H9 (cell line): Measurements from ENCODE around the gene TJP3. TPM values are rescaled to one million over a fixed set of nuclear protein-coding genes. Genes with fewer than 3 reads are reported as not detected.

Source experiments
- DNase-seq: peaks from one replicate; pipeline ENCODE4 v3.0.0-alpha.2; 2017
- H2AFZ ChIP-seq: one replicate; pipeline ENCODE4 v1.6.1; 2013; ENCODE audit warnings: mild to moderate bottlenecking, low read length, control low read depth, moderate library complexity
- H2AK5ac ChIP-seq: 2 replicates; pipeline ENCODE4 v1.6.1; 2013; ENCODE audit warnings: low read length, control low read depth, mixed read lengths; ENCODE audit not compliant: insufficient read length
- H2BK120ac ChIP-seq: one replicate; pipeline ENCODE4 v1.6.1; 2013; ENCODE audit warnings: low read depth, mild to moderate bottlenecking, low read length, control low read depth, inconsistent platforms; ENCODE audit not compliant: poor library complexity, severe bottlenecking
- H2BK12ac ChIP-seq: 2 replicates; pipeline ENCODE4 v1.6.1; 2013; ENCODE audit warnings: low read length, control low read depth, mixed read lengths, low read depth; ENCODE audit not compliant: insufficient read length
- H2BK15ac ChIP-seq: 2 replicates; pipeline ENCODE4 v1.6.1; 2013; ENCODE audit warnings: low read depth, low read length, control low read depth
- H2BK20ac ChIP-seq: one replicate; pipeline ENCODE4 v1.6.1; 2013; ENCODE audit warnings: low read depth, mild to moderate bottlenecking, low read length, control low read depth, inconsistent platforms; ENCODE audit not compliant: poor library complexity, severe bottlenecking
- H2BK5ac ChIP-seq: 2 replicates; pipeline ENCODE4 v1.6.1; 2013; ENCODE audit warnings: low read length, control low read depth, mixed read lengths; ENCODE audit not compliant: insufficient read length
- H3K14ac ChIP-seq: 2 replicates; pipeline ENCODE4 v1.6.1; 2013; ENCODE audit warnings: low read length, control low read depth; ENCODE audit not compliant: insufficient read depth
- H3K18ac ChIP-seq: 2 replicates; pipeline ENCODE4 v1.6.1; 2013; ENCODE audit warnings: low read depth, mild to moderate bottlenecking, mixed read lengths, low read length, control low read depth; ENCODE audit not compliant: insufficient read length
- H3K23ac ChIP-seq: 2 replicates; pipeline ENCODE4 v1.6.1; 2013; ENCODE audit warnings: low read length, control low read depth, mixed read lengths, low read depth; ENCODE audit not compliant: insufficient read length
- H3K23me2 ChIP-seq: 2 replicates; pipeline ENCODE4 v1.6.1; 2013; ENCODE audit warnings: low read depth, mild to moderate bottlenecking, mixed read lengths, low read length, control low read depth; ENCODE audit not compliant: insufficient read length, poor library complexity, severe bottlenecking
- H3K27ac ChIP-seq: 2 replicates; pipeline ENCODE4 v1.5.1; 2013; ENCODE audit warnings: low read length, control low read depth, mixed read lengths, low read depth; ENCODE audit not compliant: insufficient read length
- H3K27me3 ChIP-seq: 2 replicates; pipeline ENCODE4 v1.6.1; 2013; ENCODE audit warnings: low read length, control low read depth, inconsistent platforms; ENCODE audit not compliant: insufficient read depth
- H3K4ac ChIP-seq: 2 replicates; pipeline ENCODE4 v1.6.1; 2013; ENCODE audit warnings: low read depth, mild to moderate bottlenecking, control low read depth, inconsistent platforms, low read length, moderate library complexity
- H3K4me1 ChIP-seq: 2 replicates; pipeline ENCODE4 v1.6.1; 2013; ENCODE audit warnings: low read length, control low read depth, inconsistent platforms; ENCODE audit not compliant: insufficient read depth
- H3K4me2 ChIP-seq: 2 replicates; pipeline ENCODE4 v1.6.1; 2013; ENCODE audit warnings: low read length, control low read depth, mixed read lengths; ENCODE audit not compliant: insufficient read length, insufficient read depth
- H3K56ac ChIP-seq: 2 replicates; pipeline ENCODE4 v1.6.1; 2013; ENCODE audit warnings: low read depth, mild to moderate bottlenecking, mixed read lengths, low read length, control low read depth; ENCODE audit not compliant: insufficient read length
- H3K79me1 ChIP-seq: 2 replicates; pipeline ENCODE4 v1.6.1; 2013; ENCODE audit warnings: low read depth, mild to moderate bottlenecking, moderate library complexity, low read length, control low read depth, inconsistent platforms; ENCODE audit not compliant: insufficient read depth, poor library complexity, severe bottlenecking
- H3K79me2 ChIP-seq: 2 replicates; pipeline ENCODE4 v1.6.1; 2013; ENCODE audit warnings: low read length, control low read depth, inconsistent platforms; ENCODE audit not compliant: insufficient read depth
- H3K9ac ChIP-seq: 2 replicates; pipeline ENCODE4 v1.6.1; 2013; ENCODE audit warnings: low read length, control low read depth, mixed read lengths; ENCODE audit not compliant: insufficient read length; ENCODE audit errors: extremely low read depth
- H3K9me3 ChIP-seq: one replicate; pipeline ENCODE4 v1.6.1; 2013; ENCODE audit warnings: low read depth, low read length, inconsistent platforms; ENCODE audit not compliant: control insufficient read depth
- H3T11ph ChIP-seq: one replicate; pipeline ENCODE4 v1.6.1; 2013; ENCODE audit warnings: mild to moderate bottlenecking, low read length, control low read depth, inconsistent platforms
- H4K20me1 ChIP-seq: one replicate; pipeline ENCODE4 v1.6.1; 2013; ENCODE audit not compliant: control insufficient read depth, insufficient read length, insufficient read depth
- H4K5ac ChIP-seq: 2 replicates; pipeline ENCODE4 v1.6.1; 2013; ENCODE audit warnings: low read depth, mild to moderate bottlenecking, mixed read lengths, low read length, control low read depth; ENCODE audit not compliant: insufficient read length
- H4K8ac ChIP-seq: replicated peaks from 2 replicates; pipeline ENCODE4 v1.6.1; 2013; ENCODE audit warnings: low read length, control low read depth, mixed read lengths, low read depth; ENCODE audit not compliant: insufficient read length
- H4K91ac ChIP-seq: 2 replicates; pipeline ENCODE4 v1.6.1; 2013; ENCODE audit warnings: low read depth, mild to moderate bottlenecking, moderate library complexity, mixed read lengths, low read length, control low read depth; ENCODE audit not compliant: insufficient read length
- H3K27ac Mint-ChIP-seq, 3 experiments: 2 replicates in 2 of 3; 3 replicates in 1 of 3; pipeline ENCODE4 v1.8.0; 2020 to 2021; ENCODE audit warnings: mixed read lengths in 3 of 3, mild to moderate bottlenecking in 1 of 3, moderate library complexity in 1 of 3
- H3K27me3 Mint-ChIP-seq: 2 replicates; pipeline ENCODE4 v1.8.0; 2021; ENCODE audit warnings: low read depth, mild to moderate bottlenecking, moderate library complexity, mixed read lengths
- H3K36me3 Mint-ChIP-seq, 3 experiments: 2 replicates in 2 of 3; 3 replicates in 1 of 3; pipeline ENCODE4 v1.8.0; 2020 to 2021; ENCODE audit warnings: low read depth in 3 of 3, mixed read lengths in 3 of 3; ENCODE audit not compliant: insufficient read depth in 1 of 3
- H3K4me1 Mint-ChIP-seq, 2 experiments: 2 replicates each; pipeline ENCODE4 v1.8.0; 2020; ENCODE audit warnings: mixed read lengths in 2 of 2
- H3K4me3 Mint-ChIP-seq, 2 experiments: 2 replicates in 1 of 2; 3 replicates in 1 of 2; pipeline ENCODE4 v1.8.0; 2020 to 2021; ENCODE audit warnings: mild to moderate bottlenecking in 2 of 2, mixed read lengths in 2 of 2, moderate library complexity in 1 of 2
- H3K9me3 Mint-ChIP-seq, 2 experiments: 2 replicates in 1 of 2; 3 replicates in 1 of 2; pipeline ENCODE4 v1.8.0; 2020; ENCODE audit warnings: mild to moderate bottlenecking in 2 of 2, mixed read lengths in 2 of 2, moderate library complexity in 1 of 2
- WGBS: extraction: QIAGEN DNeasy Blood & Tissue Kit; methylation state at CpG from one replicate; pipeline ENCODE4 v1.1.7; 2013; ENCODE audit warnings: missing lambda C conversion rate, low lambda C conversion rate, mixed read lengths; ENCODE audit not compliant: insufficient read length; ENCODE audit errors: extremely low coverage; 5-methylcytosine and 5-hydroxymethylcytosine counted together
- total RNA-seq: library from RNA; stranded (reverse); gene quantifications from 2 replicates; pipeline ENCODE4 v1.2.1, GENCODE V29; 2021
- TF ChIP-seq, protein P1 (sequence below): fragments of 200-600 bp; sonication (generic); conservative IDR thresholded peaks from 3 replicates; pipeline ENCODE4 v1.8.0; 2021; ENCODE audit warnings: antibody characterized with exemption, mild to moderate bottlenecking

The TJP3 gene
- total RNA-seq, 1 experiment from 2014 or later, result 27.3 TPM

DNA sequence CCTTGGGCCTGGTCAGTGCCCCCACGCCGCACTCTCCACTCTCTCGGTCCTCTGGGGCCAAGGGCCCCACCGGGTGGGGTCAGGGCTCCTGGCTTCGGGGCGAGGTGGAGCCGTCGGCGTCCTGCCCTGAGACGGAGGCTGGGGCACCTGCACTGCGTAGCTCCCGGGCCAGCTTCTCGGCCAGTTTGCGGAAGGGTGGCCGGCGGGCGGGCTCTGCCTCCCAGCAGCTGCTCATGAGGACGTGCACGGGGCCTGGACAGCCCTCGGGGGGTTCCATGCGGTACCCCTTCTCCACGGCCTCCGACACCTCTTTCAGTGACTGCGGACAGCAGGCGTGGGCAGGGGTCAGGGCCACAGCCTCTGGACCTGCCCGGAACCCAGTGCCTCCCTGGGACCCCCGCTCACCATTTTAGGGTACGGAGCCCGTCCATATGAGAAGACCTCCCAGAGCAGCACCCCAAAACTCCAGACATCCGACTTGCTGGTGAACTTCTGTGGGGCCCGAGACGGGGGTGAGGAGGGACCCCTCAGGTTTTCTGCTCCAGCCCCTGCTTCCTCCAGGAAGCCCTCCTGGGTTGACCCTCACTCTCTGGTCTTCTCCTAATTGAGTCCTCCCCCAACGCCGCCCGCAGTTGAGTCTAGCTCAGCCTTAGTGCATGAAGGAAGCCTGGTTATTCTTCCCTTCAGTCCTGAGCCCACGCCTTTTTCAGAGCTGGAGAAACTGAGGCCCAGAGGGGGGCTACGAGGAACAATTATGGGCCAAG lies 70.1 kb downstream of the TJP3 start:
- no peak overlapping the region for H3K4me3 Mint-ChIP-seq
- H3K9me3 Mint-ChIP-seq, result peaks cover 21 to 23% of the 10 kb centered on the region in 2 experiments
- H2AK5ac ChIP-seq, result no peak overlapping the region
- no peak overlapping the region for H2BK120ac ChIP-seq
- no peaks in the 10 kb centered on the region for H3K4me1 ChIP-seq
- H3K4me1 Mint-ChIP-seq, result peaks cover 0 to 5% of the 10 kb centered on the region in 2 experiments; a peak in 1 of 4 replicates
- no peak overlapping the region for H3K27ac Mint-ChIP-seq
- H3K23ac ChIP-seq, result no peak overlapping the region
- no peak overlapping the region for H3K18ac ChIP-seq
- H3K14ac ChIP-seq, result no peak overlapping the region
- H3K4ac ChIP-seq, result no peak overlapping the region
- H2BK15ac ChIP-seq, result no peak overlapping the region
- no peaks in the 10 kb centered on the region for H4K20me1 ChIP-seq
- H2BK5ac ChIP-seq, result no peak overlapping the region
- H3K36me3 Mint-ChIP-seq, result peaks cover 19 to 21% (median 21%) of the 10 kb centered on the region in 3 experiments
- H4K5ac ChIP-seq, result no peak overlapping the region
- H3K9me3 ChIP-seq, result peaks cover 19% of the 10 kb centered on the region
- TF ChIP-seq, protein P1, sequence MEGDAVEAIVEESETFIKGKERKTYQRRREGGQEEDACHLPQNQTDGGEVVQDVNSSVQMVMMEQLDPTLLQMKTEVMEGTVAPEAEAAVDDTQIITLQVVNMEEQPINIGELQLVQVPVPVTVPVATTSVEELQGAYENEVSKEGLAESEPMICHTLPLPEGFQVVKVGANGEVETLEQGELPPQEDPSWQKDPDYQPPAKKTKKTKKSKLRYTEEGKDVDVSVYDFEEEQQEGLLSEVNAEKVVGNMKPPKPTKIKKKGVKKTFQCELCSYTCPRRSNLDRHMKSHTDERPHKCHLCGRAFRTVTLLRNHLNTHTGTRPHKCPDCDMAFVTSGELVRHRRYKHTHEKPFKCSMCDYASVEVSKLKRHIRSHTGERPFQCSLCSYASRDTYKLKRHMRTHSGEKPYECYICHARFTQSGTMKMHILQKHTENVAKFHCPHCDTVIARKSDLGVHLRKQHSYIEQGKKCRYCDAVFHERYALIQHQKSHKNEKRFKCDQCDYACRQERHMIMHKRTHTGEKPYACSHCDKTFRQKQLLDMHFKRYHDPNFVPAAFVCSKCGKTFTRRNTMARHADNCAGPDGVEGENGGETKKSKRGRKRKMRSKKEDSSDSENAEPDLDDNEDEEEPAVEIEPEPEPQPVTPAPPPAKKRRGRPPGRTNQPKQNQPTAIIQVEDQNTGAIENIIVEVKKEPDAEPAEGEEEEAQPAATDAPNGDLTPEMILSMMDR, result no peak
- peaks cover 15% of the 10 kb centered on the region for H3K27me3 Mint-ChIP-seq
- H3K79me2 ChIP-seq, result no peaks in the 10 kb centered on the region
- no peaks in the 10 kb centered on the region for H3K27me3 ChIP-seq
- H2AFZ ChIP-seq, result no peak overlapping the region
- H3K23me2 ChIP-seq, result no peaks in the 10 kb centered on the region
- no peak overlapping the region for H3K56ac ChIP-seq
- no peak overlapping the region for H3K9ac ChIP-seq
- H3K4me2 ChIP-seq, result no peak overlapping the region
- no peak overlapping the region for H4K91ac ChIP-seq
- no peak overlapping the region for H3T11ph ChIP-seq
- H3K79me1 ChIP-seq, result no peaks in the 10 kb centered on the region
- H2BK12ac ChIP-seq, result no peak overlapping the region
- H4K8ac ChIP-seq, result no peak overlapping the region
- no peak for DNase-seq
- no CpG with 5 or more reads among the region's 37 CpGs for WGBS
- no peak overlapping the region for H2BK20ac ChIP-seq
- no peak overlapping the region for H3K27ac ChIP-seq
